ENCODE data around the gene SSC4D.

DNA sequence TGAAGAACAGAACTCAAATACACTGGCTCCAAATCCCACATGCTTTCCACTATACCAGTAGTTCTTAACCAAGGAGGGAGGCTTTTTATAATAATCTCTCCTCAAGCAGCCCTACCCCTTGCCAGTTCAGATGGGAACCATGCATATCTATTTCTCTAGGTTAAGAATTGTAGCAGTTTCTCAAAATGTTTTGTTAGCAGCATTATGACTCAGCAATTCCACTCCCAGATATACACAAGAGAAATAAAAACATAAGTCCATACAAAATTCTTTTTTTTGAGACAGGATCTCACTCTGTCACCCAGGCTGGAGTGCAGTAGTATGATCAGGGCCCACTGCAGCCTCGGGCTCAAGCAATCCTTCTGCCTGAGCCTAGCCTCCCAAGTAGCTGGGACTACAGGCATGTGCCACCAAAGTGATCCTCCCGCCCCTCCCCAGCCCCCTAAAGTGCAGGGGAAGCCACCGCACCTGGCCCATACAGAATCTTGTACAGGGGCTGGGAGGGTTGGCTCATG is 68.8 kb downstream of the SSC4D start:
- TF ChIP-seq, protein P1, sequence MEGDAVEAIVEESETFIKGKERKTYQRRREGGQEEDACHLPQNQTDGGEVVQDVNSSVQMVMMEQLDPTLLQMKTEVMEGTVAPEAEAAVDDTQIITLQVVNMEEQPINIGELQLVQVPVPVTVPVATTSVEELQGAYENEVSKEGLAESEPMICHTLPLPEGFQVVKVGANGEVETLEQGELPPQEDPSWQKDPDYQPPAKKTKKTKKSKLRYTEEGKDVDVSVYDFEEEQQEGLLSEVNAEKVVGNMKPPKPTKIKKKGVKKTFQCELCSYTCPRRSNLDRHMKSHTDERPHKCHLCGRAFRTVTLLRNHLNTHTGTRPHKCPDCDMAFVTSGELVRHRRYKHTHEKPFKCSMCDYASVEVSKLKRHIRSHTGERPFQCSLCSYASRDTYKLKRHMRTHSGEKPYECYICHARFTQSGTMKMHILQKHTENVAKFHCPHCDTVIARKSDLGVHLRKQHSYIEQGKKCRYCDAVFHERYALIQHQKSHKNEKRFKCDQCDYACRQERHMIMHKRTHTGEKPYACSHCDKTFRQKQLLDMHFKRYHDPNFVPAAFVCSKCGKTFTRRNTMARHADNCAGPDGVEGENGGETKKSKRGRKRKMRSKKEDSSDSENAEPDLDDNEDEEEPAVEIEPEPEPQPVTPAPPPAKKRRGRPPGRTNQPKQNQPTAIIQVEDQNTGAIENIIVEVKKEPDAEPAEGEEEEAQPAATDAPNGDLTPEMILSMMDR (conservative IDR thresholded peaks at IDR 0.05 in 1 of 2, IDR thresholded peaks at IDR 0.05 in 1 of 2; ENCODE audit: low read depth in 1 of 2, low read length in 2 of 2), result no peak
- no peak for TF ChIP-seq EZH2 (IDR thresholded peaks at IDR 0.05; ENCODE audit: low read length, missing control alignments)
